A673 (cell line): ENCODE measurements around the gene PRKACG.

Experiments used
- EZH2 ChIP-seq: fragments of 200-600 bp; sonication (generic); IDR thresholded peaks from 2 replicates; pipeline ENCODE4 v1.6.1; 2017; ENCODE audit warnings: borderline replicate concordance, low read depth, mild to moderate bottlenecking, mixed read lengths, antibody characterized with exemption, low read length; ENCODE audit not compliant: poor library complexity, severe bottlenecking
- TF ChIP-seq, protein P1 (sequence below): fragments of 300-800, 200-600 bp; sonication (generic); conservative IDR thresholded peaks from 2 replicates; pipeline ENCODE4 v1.5.1; 2017; ENCODE audit warnings: low read depth, mild to moderate bottlenecking, antibody characterized with exemption, low read length, moderate library complexity, mixed read lengths

DNA sequence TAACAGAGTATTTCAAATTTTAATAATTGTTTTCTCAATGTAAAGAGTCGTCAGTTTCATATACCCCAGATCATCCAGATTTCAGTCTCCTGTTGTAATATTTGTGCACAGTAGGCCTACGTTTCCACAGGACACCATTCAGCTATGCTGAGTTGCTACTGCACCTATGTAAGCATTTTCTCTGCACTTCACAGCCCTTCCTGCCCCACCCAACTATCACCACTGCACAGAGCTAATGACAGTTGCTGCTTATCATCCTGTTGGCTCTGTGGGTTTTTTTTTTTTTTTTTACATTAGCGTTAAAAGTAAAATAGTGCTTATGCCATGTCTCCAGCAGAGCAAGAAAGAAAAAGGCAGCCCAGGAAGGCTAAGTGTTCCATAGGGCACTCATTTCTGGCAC, 5.9 kb upstream of the PRKACG start:
- TF ChIP-seq, protein P1, sequence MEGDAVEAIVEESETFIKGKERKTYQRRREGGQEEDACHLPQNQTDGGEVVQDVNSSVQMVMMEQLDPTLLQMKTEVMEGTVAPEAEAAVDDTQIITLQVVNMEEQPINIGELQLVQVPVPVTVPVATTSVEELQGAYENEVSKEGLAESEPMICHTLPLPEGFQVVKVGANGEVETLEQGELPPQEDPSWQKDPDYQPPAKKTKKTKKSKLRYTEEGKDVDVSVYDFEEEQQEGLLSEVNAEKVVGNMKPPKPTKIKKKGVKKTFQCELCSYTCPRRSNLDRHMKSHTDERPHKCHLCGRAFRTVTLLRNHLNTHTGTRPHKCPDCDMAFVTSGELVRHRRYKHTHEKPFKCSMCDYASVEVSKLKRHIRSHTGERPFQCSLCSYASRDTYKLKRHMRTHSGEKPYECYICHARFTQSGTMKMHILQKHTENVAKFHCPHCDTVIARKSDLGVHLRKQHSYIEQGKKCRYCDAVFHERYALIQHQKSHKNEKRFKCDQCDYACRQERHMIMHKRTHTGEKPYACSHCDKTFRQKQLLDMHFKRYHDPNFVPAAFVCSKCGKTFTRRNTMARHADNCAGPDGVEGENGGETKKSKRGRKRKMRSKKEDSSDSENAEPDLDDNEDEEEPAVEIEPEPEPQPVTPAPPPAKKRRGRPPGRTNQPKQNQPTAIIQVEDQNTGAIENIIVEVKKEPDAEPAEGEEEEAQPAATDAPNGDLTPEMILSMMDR, result no peak
- no peak for TF ChIP-seq EZH2
